SKM-1 treated with dmso at 0.1 percent for 144 hours (cell line): Measurements from ENCODE around the gene DCC.

Experiments used
- DNase-seq: peaks from one replicate; lab custom pipeline; 2025; ENCODE audit not compliant: unreplicated experiment; lab: John Stamatoyannopoulos, UW

Gene DCC

GRCh38 chr18:52489396-52490306 is 149.7 kb downstream of the DCC start:
- DNase-seq, result no peak

GRCh38 chr18:52496426-52496825 is 156.4 kb downstream of the DCC start:
- DNase-seq, result no peak

DNA sequence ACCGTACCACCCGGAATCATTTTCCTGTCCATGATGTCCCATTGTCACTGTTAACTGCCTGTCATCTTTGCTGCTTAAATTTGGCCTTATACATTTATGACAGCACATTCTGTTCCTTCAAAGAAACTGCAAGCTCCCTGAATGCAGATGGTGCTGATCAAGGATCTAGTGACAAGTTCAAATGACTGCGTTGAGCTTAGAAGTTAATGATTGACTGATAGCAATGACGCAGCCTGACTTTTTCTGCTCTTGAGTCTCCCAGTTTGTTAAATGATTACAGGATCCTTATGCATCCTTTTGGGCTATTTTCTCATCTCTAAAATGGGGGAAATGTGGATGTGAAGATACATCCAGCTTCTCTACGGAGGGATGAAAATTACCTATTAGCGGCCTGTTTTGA is 159.0 kb downstream of the DCC start:
- no peak for DNase-seq

GRCh38 chr18:52499644-52500043 is 159.6 kb downstream of the DCC start:
- no peak for DNase-seq

DNA sequence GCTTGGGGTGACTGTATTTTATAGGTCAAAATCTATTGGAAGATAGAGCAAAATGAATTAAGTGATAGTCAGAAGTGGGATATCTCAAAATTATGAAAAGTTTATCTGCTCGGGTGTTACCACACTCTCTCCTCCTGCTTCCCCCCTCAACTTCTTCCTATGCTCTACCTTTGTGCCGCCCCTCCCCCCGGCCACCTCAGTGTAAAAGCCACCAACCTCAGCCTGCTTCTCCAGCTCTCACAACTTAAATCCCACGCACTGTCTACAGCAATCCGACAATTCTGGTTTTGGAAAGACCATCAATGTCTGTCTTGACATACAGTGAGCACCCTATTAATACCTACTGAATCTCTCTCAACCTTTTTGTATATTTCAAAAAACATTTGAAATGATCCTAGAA is 164.6 kb downstream of the DCC start:
- DNase-seq, result no peak

GRCh38 chr18:52510139-52510538 is 170.1 kb downstream of the DCC start:
- DNase-seq, result no peak

DNA sequence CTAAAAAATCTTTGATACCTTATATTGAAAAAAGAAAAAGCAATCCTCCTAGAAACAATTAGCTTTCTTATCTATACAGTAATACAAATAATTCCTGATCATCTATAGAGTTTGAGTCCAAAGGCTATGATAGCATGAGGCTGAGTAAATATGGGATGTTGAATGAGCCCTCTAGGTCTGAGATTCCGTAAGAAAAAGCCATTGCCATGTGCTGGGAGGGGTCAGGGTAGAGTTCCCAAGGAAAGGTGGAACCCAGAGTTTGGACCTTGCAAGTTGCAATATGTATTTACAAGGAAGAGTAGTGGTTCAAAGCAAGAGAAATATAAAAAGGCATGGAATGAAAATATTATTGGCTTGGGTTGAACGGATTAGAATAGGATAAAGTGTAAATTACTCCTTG is 178.1 kb downstream of the DCC start:
- DNase-seq, result no peak

DNA sequence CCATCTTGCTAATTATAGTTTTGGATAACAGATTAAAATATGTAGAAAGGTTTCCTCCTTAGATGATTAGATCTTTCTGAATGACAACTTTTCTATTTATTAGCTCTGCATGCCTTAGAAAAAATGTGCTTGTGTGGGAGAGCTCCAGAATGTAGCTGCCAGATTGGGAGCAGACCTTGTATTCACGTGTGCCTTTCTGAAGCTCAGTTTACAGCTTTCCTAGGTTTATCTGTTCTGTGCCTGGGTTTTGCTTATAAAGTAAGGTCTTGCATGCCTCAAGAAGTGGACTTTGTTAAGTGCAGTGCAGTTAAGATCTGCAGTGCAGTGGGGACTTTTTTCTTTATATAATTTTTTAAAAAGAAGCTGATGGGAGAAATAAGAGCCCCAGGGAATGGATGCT is 179.0 kb downstream of the DCC start:
- DNase-seq, result no peak

DNA sequence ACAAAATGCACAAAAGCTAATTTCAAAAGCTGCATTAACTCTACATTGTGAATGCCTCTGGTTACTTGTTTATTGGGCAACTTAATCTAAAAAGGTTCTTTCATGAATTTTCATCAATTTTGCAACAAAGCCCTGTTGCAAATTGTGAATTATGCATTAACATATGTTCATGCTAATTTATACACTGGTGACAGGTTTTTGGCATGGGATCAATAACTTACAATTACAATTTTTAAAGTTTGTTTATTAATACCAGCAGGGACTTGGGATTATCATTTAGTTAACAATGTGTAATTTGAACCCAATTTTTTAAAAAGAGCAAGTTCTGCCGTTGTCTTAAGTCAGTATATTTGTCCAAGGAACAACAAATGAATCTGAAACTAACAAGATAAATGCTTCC is 183.6 kb downstream of the DCC start:
- no peak for DNase-seq

GRCh38 chr18:52531836-52532235 is 191.8 kb downstream of the DCC start:
- no peak for DNase-seq

- DNase-seq, result peak; percentile 13
These were observed 196.0 kb downstream of the DCC start for GRCh38 chr18:52536039-52536438.

DNA sequence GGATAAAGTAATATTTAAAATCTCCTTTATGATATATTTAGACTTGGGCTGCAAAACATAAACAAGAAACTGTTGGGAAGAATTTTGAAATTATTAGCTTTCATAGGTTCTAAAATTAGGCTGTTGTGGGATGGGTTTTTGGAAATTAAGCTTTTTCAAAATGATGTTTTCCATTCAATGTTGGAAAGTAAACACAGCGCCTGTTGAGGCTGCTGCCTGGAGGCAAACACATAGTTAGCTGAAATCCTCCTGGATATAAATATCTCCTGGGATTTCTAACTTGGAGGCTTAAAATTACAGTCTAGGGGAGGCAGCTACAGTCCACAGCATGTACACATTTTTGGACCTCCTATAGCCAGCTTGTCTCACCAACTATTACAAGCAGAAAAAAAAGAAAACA is 197.3 kb downstream of the DCC start:
- DNase-seq, result no peak

- no peak for DNase-seq
These were observed 201.1 kb downstream of the DCC start for GRCh38 chr18:52541056-52541455.

DNA sequence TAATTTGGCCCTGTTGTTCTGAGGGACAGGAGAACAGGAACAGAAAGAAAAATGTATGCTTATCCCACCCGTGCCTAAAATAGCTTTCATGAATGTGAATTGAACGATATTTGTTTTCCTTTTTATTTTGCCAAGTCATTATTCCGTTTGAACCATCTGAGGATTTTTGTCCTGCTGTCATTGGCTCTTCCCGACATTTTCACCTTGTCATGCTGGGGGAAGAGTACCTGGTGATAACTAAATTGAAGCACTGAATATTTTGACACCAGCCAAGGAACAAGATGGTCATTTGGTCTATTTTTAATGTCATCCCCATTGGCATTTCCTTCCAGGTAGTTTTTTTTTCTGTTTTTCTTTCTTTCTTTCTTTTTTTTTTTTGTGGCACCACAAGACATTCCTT is 204.1 kb downstream of the DCC start:
- no peak for DNase-seq

DNA sequence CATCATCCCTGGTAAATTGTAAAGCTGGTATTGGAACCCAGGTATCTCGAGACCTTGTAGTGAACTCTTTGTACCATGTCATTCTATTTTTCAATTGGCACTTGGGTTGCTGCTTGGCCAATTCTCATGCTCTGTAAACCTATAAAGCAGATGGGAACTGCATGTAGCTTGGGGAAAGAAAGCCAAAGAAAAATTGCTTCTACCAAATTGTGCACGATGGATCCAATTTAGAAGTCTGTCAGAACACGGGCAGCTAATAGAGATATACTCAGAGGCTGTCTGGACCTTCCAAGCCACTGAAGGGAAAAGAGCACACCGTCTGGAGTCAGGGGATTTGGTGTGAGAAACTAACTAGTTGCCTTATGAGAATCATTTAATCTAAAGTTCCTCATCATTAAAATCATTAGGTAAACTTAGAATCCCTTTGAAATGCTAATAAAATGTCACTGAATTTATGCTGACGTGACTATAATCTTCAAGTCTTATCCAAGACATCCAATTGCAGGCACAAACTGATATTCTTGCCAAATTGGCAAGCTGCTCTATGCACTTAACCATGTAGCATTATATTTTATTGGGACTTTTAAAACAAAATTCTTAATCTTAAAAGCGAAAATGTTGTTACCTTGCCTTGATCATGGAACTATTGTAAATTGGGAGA is 206.8 kb downstream of the DCC start:
- DNase-seq, result no peak

GRCh38 chr18:52553441-52553840 is 213.4 kb downstream of the DCC start:
- DNase-seq, result no peak

- no peak for DNase-seq
These were observed 214.2 kb downstream of the DCC start for GRCh38 chr18:52554180-52554579.

- no peak for DNase-seq
These were observed 227.4 kb downstream of the DCC start for GRCh38 chr18:52567360-52567759.

- DNase-seq, result no peak
These were observed 229.5 kb downstream of the DCC start for GRCh38 chr18:52569492-52569891.

DNA sequence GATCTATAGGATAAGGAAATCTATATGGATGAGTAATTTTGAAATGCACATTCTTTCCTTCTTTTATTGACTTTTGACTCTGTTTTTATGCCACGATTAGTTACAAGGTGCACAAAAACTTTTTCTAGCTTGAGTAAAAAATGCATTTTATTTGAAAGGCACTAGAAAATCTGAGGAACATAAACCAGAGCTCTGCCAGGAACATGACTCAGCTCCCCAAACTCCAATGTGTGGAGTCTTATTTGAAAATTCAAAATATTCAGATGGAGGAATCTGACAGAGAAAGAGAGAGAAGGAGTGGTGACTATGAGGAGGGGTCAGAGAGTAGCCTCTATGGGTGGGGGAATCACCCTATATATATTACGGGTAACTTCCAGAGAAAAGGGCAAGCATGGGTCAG is 231.0 kb downstream of the DCC start:
- no peak for DNase-seq

GRCh38 chr18:52572036-52573000 is 232.3 kb downstream of the DCC start:
- no peak for DNase-seq
